Transverse colon (tissue), 4 donors: ENCODE results near the gene ATG7. TPM values are rescaled to one million over a fixed set of nuclear protein-coding genes. Genes with fewer than 3 reads are reported as not detected.
A peak's percentile ranks its signal among the peaks of the same experiment; 100 is the strongest.

Source experiments
- DNase-seq: peaks from one replicate; pipeline ENCODE4 v3.0.0-alpha.2; 2019
- H3K27ac ChIP-seq, 4 donors: fragments of 200-600 bp; sonication (generic); 2 replicates each; pipeline ENCODE4 v1.5.1; 2016 to 2018; ENCODE audit warnings: inconsistent platforms in 4 of 4
- H3K27me3 ChIP-seq: fragments of 200-600 bp; sonication (generic); 2 replicates; pipeline ENCODE4 v1.5.1; 2017; ENCODE audit warnings: inconsistent platforms
- H3K36me3 ChIP-seq, 4 donors: fragments of 200-600 bp; sonication (generic); 2 replicates each; pipeline ENCODE4 v1.5.1; 2017 to 2019; ENCODE audit warnings: inconsistent platforms in 4 of 4
- H3K4me1 ChIP-seq, 4 donors: fragments of 200-600 bp; sonication (generic); 2 replicates each; pipeline ENCODE4 v1.5.1; 2017 to 2020; ENCODE audit warnings: inconsistent platforms in 4 of 4
- H3K4me3 ChIP-seq, 4 donors: fragments of 200-600 bp; sonication (generic); 1 replicate in 1 of 4; 2 replicates in 3 of 4; pipeline versions ENCODE4 v1.5.1 to v1.6.1; 2017 to 2019; ENCODE audit warnings: inconsistent platforms in 4 of 4
- H3K9me3 ChIP-seq, 2 donors: fragments of 200-600 bp; sonication (generic); 2 replicates each; pipeline ENCODE4 v1.5.1; 2017 to 2019; ENCODE audit warnings: inconsistent platforms in 2 of 2
- EP300 ChIP-seq: sonication (generic); formaldehyde crosslinking; IDR thresholded peaks from one replicate; pipeline ENCODE4 v1.6.1; 2017; ENCODE audit warnings: antibody characterized with exemption, low read depth
- POLR2A ChIP-seq: fragments of 450-650 bp; IDR thresholded peaks from one replicate; pipeline ENCODE4 v1.6.1; 2016; ENCODE audit warnings: antibody characterized with exemption, mild to moderate bottlenecking, moderate library complexity
- POLR2AphosphoS5 ChIP-seq, 3 donors: sonication (generic); formaldehyde crosslinking; IDR thresholded peaks; one replicate each; pipeline ENCODE4 v1.6.1; 2016; ENCODE audit warnings: antibody characterized with exemption in 3 of 3
- WGBS, 2 donors: methylation state at CpG; one replicate each; pipeline ENCODE4 v1.1.5; 2018; ENCODE audit warnings: low coverage in 1 of 2; 5-methylcytosine and 5-hydroxymethylcytosine counted together
- in situ Hi-C, 4 donors: fragments of 200-750 bp; cut with MboI; loops; one replicate each; pipeline versions ENCODE4 v1.15.0 to v1.15.1; 2017; ENCODE audit warnings: low sequenced_read_pairs in 3 of 4, low pct_ligation_motif_present in 1 of 4, low pct_unique_long_range_greater_than_20kb in 1 of 4
- intact Hi-C: fragments of 100-400 bp; cut with DNase I; formaldehyde crosslinking; loops from one replicate; pipeline ENCODE4 v1.15.1; 2023; ENCODE audit warnings: low total_unique reads
- total RNA-seq, 4 donors: library from RNA; depleted of rRNA; stranded (reverse); fragments of >200 nt; gene quantifications; one replicate each; pipeline ENCODE4 v1.1.0, GENCODE V29; 2016
- TF ChIP-seq, protein P1 (sequence below), 5 experiments: fragments of 200-600 bp in 3 of 5; fragments of 450-650 bp in 2 of 5; sonication (generic) in 3 of 5; IDR thresholded peaks; 1 replicate in 2 of 5; 2 replicates in 3 of 5; pipeline ENCODE4 v1.5.1; 2016 to 2017; ENCODE audit warnings: antibody characterized with exemption in 5 of 5, inconsistent platforms in 3 of 5, mild to moderate bottlenecking in 2 of 5, moderate library complexity in 1 of 5

ATG7 gene
- total RNA-seq, 4 donors from 2014 or later: 44.5 to 122 (median 75.0) TPM

DNA sequence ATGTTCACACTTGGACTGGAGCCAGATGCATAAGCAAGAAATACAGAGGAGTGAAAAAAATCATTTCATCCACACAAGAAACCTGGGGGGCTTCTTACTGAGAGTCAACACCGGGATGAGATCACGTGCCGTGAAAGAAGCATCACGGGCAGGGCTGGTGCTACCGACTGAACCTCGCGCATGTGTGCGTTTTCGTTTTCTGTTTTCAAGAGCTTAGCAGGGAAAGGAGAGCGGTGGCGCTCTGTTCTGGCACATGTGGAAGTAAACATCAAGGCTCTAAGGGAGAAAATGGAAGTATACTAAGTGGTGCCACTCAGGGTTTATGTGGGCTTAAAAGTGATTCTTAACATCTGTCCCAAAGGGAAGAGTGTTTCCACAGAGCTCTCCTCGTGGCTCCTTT is 315.6 kb downstream of the ATG7 start:
- H3K4me3 ChIP-seq: no peak overlapping the region
- peaks cover 27 to 76% (median 55%) of the 10 kb centered on the region in 4 donors for H3K4me1 ChIP-seq
- no peaks in the 10 kb centered on the region for H3K36me3 ChIP-seq
- 79 to 86% methylated on average over 12 of the region's 12 CpGs for WGBS, 2 donors
- DNase-seq: no peak
- intact Hi-C loops (loop anchor here (10.0 kb wide), 1 partner anchor 57 kb away; the partner anchor contains the start of gene VGLL4), in situ Hi-C loops (no loop called here)
- no peaks in the 10 kb centered on the region for H3K9me3 ChIP-seq
- peak overlapping the region; percentile 3 to 55 (median 32) for H3K27ac ChIP-seq
- no peak for TF ChIP-seq POLR2A
- no peak for TF ChIP-seq POLR2AphosphoS5 (IDR thresholded peaks at IDR 0.05)
- TF ChIP-seq, protein P1, sequence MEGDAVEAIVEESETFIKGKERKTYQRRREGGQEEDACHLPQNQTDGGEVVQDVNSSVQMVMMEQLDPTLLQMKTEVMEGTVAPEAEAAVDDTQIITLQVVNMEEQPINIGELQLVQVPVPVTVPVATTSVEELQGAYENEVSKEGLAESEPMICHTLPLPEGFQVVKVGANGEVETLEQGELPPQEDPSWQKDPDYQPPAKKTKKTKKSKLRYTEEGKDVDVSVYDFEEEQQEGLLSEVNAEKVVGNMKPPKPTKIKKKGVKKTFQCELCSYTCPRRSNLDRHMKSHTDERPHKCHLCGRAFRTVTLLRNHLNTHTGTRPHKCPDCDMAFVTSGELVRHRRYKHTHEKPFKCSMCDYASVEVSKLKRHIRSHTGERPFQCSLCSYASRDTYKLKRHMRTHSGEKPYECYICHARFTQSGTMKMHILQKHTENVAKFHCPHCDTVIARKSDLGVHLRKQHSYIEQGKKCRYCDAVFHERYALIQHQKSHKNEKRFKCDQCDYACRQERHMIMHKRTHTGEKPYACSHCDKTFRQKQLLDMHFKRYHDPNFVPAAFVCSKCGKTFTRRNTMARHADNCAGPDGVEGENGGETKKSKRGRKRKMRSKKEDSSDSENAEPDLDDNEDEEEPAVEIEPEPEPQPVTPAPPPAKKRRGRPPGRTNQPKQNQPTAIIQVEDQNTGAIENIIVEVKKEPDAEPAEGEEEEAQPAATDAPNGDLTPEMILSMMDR (IDR thresholded peaks at IDR 0.05): no peak
- TF ChIP-seq EP300: no peak
- H3K27me3 ChIP-seq: no peaks in the 10 kb centered on the region

DNA sequence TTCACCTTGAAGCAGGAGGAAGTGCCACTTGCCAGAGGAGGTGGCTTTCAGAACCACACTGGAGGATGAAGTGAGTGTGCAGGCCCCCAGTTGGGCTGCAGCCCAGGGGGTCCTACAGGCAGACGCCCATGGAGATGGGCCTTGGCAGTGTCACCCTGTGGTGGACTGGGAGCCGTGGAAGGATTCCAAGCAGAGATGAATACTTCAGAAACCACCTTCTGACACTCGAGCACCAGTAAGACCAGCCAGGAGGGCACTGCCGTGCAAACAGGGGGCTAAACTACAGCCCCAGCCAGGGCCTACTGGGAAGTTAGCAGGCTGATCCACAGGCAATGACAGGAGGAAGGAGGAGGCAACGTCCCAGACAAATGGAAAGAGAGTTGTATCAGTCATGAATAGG is 316.1 kb downstream of the ATG7 start:
- WGBS, 2 donors: 80% methylated on average over 1 to 5 of the region's 5 CpGs
- no peaks in the 10 kb centered on the region for H3K27me3 ChIP-seq
- no peak for DNase-seq
- in situ Hi-C loops (no loop called here), intact Hi-C loops (loop anchor here (10.0 kb wide), 1 partner anchor 56 kb away; the partner anchor contains the start of gene VGLL4)
- no peak overlapping the region for H3K4me3 ChIP-seq
- no peaks in the 10 kb centered on the region for H3K36me3 ChIP-seq
- no peaks in the 10 kb centered on the region for H3K9me3 ChIP-seq
- TF ChIP-seq, protein P1 (IDR thresholded peaks at IDR 0.05): no peak
- no peak for TF ChIP-seq POLR2A
- no peak for TF ChIP-seq EP300
- TF ChIP-seq POLR2AphosphoS5 (IDR thresholded peaks at IDR 0.05): no peak
- peaks cover 28 to 76% (median 56%) of the 10 kb centered on the region in 4 donors for H3K4me1 ChIP-seq
- peak overlapping the region; percentile 27 to 55 (median 33) for H3K27ac ChIP-seq

DNA sequence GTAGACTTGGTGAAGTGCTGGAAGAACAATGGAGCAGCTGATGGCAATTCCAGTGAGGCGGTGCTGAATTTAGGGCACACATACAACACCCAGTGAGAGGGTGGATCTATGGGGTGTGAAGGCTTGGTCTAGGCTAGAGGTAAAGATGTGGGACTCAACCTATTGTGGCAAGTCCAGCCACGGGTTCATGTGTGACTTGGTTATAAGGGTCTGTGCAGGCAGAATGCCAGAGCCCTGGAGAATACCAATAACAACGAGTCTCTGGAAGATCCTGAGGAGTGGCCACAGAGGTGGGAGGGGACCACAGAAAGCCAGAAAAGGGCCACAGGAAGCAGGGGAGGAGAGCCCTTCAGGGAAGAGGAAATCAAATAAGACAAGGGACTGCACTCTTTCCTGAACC is 316.6 kb downstream of the ATG7 start:
- Histone ChIP-seq H3K27me3 (no peaks in the 10 kb centered on the region), H3K4me1 (peaks cover 25 to 76% (median 55%) of the 10 kb centered on the region in 4 donors), H3K36me3 (no peaks in the 10 kb centered on the region), H3K4me3 (no peak overlapping the region), H3K27ac (peak overlapping the region; percentile 19 to 36 (median 28)), H3K9me3 (no peaks in the 10 kb centered on the region)
- 55 to 68% methylated on average over 3 of the region's 3 CpGs for WGBS, 2 donors
- in situ Hi-C loops (no loop called here), intact Hi-C loops (loop anchor here (10.0 kb wide), 1 partner anchor 56 kb away; the partner anchor contains the start of gene VGLL4)
- no peak for DNase-seq
- TF ChIP-seq, protein P1 (IDR thresholded peaks at IDR 0.05): no peak
- TF ChIP-seq POLR2A: no peak
- no peak for TF ChIP-seq EP300
- no peak for TF ChIP-seq POLR2AphosphoS5 (IDR thresholded peaks at IDR 0.05)

DNA sequence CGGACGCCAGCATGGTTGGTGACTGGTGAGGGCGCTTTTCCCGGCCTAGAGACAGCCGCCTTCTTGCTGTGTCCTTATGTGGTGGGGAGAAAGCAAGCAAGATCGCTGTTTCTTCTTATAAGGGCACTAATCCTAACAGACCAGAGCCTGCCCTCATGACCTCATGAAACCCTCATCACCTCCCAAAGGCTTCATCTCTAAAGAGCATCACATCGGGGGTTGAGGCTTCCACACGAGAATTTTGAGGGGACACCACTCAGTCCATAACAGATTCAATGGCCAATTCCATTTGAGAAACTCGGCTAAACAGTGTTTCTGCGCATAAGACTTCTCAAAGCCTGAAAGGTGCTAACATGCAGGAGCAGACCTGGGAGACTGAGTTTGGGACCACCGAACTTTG is 317.5 kb downstream of the ATG7 start:
- Histone ChIP-seq H3K27ac (peak overlapping the region; percentile 30 to 83 (median 76)), H3K9me3 (no peaks in the 10 kb centered on the region), H3K27me3 (no peaks in the 10 kb centered on the region), H3K4me3 (no peak overlapping the region), H3K4me1 (peaks cover 25 to 69% (median 50%) of the 10 kb centered on the region in 4 donors), H3K36me3 (no peaks in the 10 kb centered on the region)
- in situ Hi-C loops (no loop called here), intact Hi-C loops (loop anchor here (10.0 kb wide), 1 partner anchor 55 kb away; the partner anchor contains the start of gene VGLL4)
- DNase-seq: no peak
- WGBS, 2 donors: 80 to 88% methylated on average over 1 to 11 of the region's 11 CpGs
- TF ChIP-seq POLR2A (no peak), EP300 (no peak), POLR2AphosphoS5 (IDR thresholded peaks at IDR 0.05) (no peak)
- TF ChIP-seq, protein P1 (IDR thresholded peaks at IDR 0.05): no peak
